HEK293 (cell line): ENCODE results near the gene NME3.

Experiments used
- CTCF ChIA-PET: fragments of 350-600 bp; formaldehyde crosslinking; extraction: SDS; loops from one replicate; lab custom pipeline; 2021; ENCODE audit warnings: antibody characterized with exemption; lab: Yijun Ruan, JAX
- POLR2A ChIA-PET: fragments of 300-600 bp; formaldehyde crosslinking; extraction: SDS; loops from one replicate; lab custom pipeline; 2020; ENCODE audit warnings: antibody characterized with exemption, inconsistent platforms; lab: Yijun Ruan, JAX
- H3K27ac ChIP-seq: fragments of 200-500 bp; sonication (Bioruptor generic); 2 replicates; pipeline ENCODE4 v1.5.1; 2014; ENCODE audit warnings: low read depth, low read length, control low read depth, inconsistent platforms; ENCODE audit errors: extremely low read depth
- H3K36me3 ChIP-seq, 2 experiments: fragments of 200-500 bp in 1 of 2; sonication (Bioruptor generic) in 1 of 2; 1 replicate in 1 of 2; 2 replicates in 1 of 2; pipeline ENCODE4 v1.5.1; 2014 to 2017; ENCODE audit warnings: inconsistent platforms in 2 of 2, low read length in 2 of 2; ENCODE audit not compliant: control insufficient read depth in 2 of 2, insufficient read depth in 1 of 2
- H3K4me1 ChIP-seq: fragments of 200-500 bp; sonication (Bioruptor generic); 2 replicates; pipeline ENCODE4 v1.5.1; 2014; ENCODE audit warnings: mild to moderate bottlenecking, low read length, inconsistent platforms; ENCODE audit not compliant: control insufficient read depth, insufficient read depth
- H3K4me3 ChIP-seq: 2 replicates; pipeline ENCODE4 v1.5.1; 2011; ENCODE audit warnings: low read depth, mild to moderate bottlenecking, control low read depth, low read length, moderate library complexity
- H3K9me3 ChIP-seq: fragments of 200-500 bp; sonication (Bioruptor generic); 2 replicates; pipeline ENCODE4 v1.5.1; 2014; ENCODE audit warnings: low read depth, low read length, inconsistent platforms; ENCODE audit not compliant: control insufficient read depth, insufficient read depth
- SP7 ChIP-seq: fragments of 450-650 bp; formaldehyde crosslinking; IDR thresholded peaks from 2 replicates; pipeline ENCODE4 v1.5.1; 2016; ENCODE audit warnings: missing biosample characterization, missing genetic modification characterization
- ZIC2 ChIP-seq: fragments of 450-650 bp; formaldehyde crosslinking; IDR thresholded peaks from 2 replicates; pipeline ENCODE4 v1.5.1; 2016; ENCODE audit warnings: missing biosample characterization, missing genetic modification characterization
- ZNF10 ChIP-seq: fragments of 450-650 bp; formaldehyde crosslinking; IDR thresholded peaks from 2 replicates; pipeline ENCODE4 v1.5.1; 2017; ENCODE audit warnings: missing biosample characterization, missing genetic modification characterization
- ZNF202 ChIP-seq: fragments of 450-650 bp; formaldehyde crosslinking; IDR thresholded peaks from 2 replicates; pipeline ENCODE4 v1.5.1; 2016; ENCODE audit warnings: missing biosample characterization, missing genetic modification characterization, borderline replicate concordance
- ZNF501 ChIP-seq: fragments of 450-650 bp; formaldehyde crosslinking; IDR thresholded peaks from 2 replicates; pipeline ENCODE4 v1.5.1; 2016; ENCODE audit warnings: missing biosample characterization, missing genetic modification characterization
- ZNF510 ChIP-seq: fragments of 450-650 bp; formaldehyde crosslinking; IDR thresholded peaks from 2 replicates; pipeline ENCODE4 v1.5.1; 2018; ENCODE audit warnings: mild to moderate bottlenecking, missing genetic modification characterization, missing biosample characterization; ENCODE audit not compliant: insufficient replicate concordance
- ZNF530 ChIP-seq: fragments of 450-650 bp; formaldehyde crosslinking; IDR thresholded peaks from 2 replicates; pipeline ENCODE4 v1.5.1; 2016; ENCODE audit warnings: low read depth, missing biosample characterization, missing genetic modification characterization
- ZNF792 ChIP-seq: fragments of 450-650 bp; formaldehyde crosslinking; IDR thresholded peaks from 2 replicates; pipeline ENCODE4 v1.5.1; 2016; ENCODE audit warnings: missing biosample characterization, missing genetic modification characterization
- ZSCAN16 ChIP-seq: fragments of 450-650 bp; formaldehyde crosslinking; IDR thresholded peaks from 2 replicates; pipeline ENCODE4 v1.5.1; 2016; ENCODE audit warnings: missing biosample characterization, missing genetic modification characterization
- TF ChIP-seq, protein P1 (sequence below): fragments of 450-650 bp; formaldehyde crosslinking; IDR thresholded peaks from 2 replicates; pipeline ENCODE4 v1.5.1; 2016; ENCODE audit warnings: missing biosample characterization, missing genetic modification characterization, borderline replicate concordance
- TF ChIP-seq, protein P2 (sequence below): fragments of 450-650 bp; formaldehyde crosslinking; IDR thresholded peaks from 2 replicates; pipeline ENCODE4 v1.5.1; 2017; ENCODE audit warnings: missing biosample characterization, missing genetic modification characterization
- TF ChIP-seq, protein P3 (sequence below): fragments of 450-650 bp; formaldehyde crosslinking; IDR thresholded peaks from 2 replicates; pipeline ENCODE4 v1.5.1; 2016; ENCODE audit warnings: missing biosample characterization, missing genetic modification characterization, low read depth
- TF ChIP-seq, protein P4 (sequence below): fragments of 450-650 bp; formaldehyde crosslinking; IDR thresholded peaks from 2 replicates; pipeline ENCODE4 v1.5.1; 2017; ENCODE audit warnings: missing biosample characterization, missing genetic modification characterization
- TF ChIP-seq, protein P5 (sequence below): fragments of 450-650 bp; formaldehyde crosslinking; IDR thresholded peaks from 2 replicates; pipeline ENCODE4 v1.5.1; 2016; ENCODE audit warnings: missing biosample characterization, missing genetic modification characterization

Gene NME3

DNA sequence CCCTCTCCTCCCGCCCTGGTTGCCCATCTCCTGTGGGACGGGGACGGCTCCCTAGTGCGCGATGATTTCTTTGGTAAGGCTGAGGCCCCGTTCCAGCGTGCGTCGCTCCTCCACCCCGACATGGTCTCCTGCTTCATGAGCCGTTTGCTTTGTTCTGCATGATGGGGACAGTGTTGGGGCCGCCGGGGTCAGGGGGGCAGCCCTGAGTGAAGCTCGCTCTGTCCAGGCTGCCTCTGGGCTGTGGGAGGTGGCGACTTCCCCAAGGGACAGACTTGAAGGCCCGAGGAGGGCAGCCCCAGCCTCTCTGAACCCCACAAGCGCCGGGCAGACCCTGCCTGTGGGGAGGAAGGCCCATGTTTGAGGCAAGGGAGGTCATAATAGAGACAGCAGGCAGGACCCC is 12.4 kb downstream of the NME3 start:
- Histone ChIP-seq H3K4me1 (no peaks in the 10 kb centered on the region), H3K36me3 (peaks cover 2 to 66% of the 10 kb centered on the region in 2 experiments; a peak in 2 of 3 replicates), H3K27ac (no peak overlapping the region), H3K9me3 (no peaks in the 10 kb centered on the region), H3K4me3 (no peak overlapping the region)
- ChIA-PET POLR2A (no interaction called here), CTCF (no interaction called here)
- TF ChIP-seq ZNF10 (tag by site-specific recombination) (no peak), ZNF501 (tag by site-specific recombination) (no peak), ZNF510 (no peak), ZSCAN16 (tag by site-specific recombination) (no peak), ZNF530 (tag by site-specific recombination) (no peak), SP7 (no peak), ZNF792 (tag by site-specific recombination) (no peak), ZNF202 (tag by site-specific recombination) (no peak), ZIC2 (no peak)
- TF ChIP-seq, protein P1, sequence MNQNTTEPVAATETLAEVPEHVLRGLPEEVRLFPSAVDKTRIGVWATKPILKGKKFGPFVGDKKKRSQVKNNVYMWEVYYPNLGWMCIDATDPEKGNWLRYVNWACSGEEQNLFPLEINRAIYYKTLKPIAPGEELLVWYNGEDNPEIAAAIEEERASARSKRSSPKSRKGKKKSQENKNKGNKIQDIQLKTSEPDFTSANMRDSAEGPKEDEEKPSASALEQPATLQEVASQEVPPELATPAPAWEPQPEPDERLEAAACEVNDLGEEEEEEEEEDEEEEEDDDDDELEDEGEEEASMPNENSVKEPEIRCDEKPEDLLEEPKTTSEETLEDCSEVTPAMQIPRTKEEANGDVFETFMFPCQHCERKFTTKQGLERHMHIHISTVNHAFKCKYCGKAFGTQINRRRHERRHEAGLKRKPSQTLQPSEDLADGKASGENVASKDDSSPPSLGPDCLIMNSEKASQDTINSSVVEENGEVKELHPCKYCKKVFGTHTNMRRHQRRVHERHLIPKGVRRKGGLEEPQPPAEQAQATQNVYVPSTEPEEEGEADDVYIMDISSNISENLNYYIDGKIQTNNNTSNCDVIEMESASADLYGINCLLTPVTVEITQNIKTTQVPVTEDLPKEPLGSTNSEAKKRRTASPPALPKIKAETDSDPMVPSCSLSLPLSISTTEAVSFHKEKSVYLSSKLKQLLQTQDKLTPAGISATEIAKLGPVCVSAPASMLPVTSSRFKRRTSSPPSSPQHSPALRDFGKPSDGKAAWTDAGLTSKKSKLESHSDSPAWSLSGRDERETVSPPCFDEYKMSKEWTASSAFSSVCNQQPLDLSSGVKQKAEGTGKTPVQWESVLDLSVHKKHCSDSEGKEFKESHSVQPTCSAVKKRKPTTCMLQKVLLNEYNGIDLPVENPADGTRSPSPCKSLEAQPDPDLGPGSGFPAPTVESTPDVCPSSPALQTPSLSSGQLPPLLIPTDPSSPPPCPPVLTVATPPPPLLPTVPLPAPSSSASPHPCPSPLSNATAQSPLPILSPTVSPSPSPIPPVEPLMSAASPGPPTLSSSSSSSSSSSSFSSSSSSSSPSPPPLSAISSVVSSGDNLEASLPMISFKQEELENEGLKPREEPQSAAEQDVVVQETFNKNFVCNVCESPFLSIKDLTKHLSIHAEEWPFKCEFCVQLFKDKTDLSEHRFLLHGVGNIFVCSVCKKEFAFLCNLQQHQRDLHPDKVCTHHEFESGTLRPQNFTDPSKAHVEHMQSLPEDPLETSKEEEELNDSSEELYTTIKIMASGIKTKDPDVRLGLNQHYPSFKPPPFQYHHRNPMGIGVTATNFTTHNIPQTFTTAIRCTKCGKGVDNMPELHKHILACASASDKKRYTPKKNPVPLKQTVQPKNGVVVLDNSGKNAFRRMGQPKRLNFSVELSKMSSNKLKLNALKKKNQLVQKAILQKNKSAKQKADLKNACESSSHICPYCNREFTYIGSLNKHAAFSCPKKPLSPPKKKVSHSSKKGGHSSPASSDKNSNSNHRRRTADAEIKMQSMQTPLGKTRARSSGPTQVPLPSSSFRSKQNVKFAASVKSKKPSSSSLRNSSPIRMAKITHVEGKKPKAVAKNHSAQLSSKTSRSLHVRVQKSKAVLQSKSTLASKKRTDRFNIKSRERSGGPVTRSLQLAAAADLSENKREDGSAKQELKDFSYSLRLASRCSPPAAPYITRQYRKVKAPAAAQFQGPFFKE: no peak
- TF ChIP-seq, protein P2, sequence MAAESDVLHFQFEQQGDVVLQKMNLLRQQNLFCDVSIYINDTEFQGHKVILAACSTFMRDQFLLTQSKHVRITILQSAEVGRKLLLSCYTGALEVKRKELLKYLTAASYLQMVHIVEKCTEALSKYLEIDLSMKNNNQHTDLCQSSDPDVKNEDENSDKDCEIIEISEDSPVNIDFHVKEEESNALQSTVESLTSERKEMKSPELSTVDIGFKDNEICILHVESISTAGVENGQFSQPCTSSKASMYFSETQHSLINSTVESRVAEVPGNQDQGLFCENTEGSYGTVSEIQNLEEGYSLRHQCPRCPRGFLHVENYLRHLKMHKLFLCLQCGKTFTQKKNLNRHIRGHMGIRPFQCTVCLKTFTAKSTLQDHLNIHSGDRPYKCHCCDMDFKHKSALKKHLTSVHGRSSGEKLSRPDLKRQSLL: no peak
- TF ChIP-seq, protein P3, sequence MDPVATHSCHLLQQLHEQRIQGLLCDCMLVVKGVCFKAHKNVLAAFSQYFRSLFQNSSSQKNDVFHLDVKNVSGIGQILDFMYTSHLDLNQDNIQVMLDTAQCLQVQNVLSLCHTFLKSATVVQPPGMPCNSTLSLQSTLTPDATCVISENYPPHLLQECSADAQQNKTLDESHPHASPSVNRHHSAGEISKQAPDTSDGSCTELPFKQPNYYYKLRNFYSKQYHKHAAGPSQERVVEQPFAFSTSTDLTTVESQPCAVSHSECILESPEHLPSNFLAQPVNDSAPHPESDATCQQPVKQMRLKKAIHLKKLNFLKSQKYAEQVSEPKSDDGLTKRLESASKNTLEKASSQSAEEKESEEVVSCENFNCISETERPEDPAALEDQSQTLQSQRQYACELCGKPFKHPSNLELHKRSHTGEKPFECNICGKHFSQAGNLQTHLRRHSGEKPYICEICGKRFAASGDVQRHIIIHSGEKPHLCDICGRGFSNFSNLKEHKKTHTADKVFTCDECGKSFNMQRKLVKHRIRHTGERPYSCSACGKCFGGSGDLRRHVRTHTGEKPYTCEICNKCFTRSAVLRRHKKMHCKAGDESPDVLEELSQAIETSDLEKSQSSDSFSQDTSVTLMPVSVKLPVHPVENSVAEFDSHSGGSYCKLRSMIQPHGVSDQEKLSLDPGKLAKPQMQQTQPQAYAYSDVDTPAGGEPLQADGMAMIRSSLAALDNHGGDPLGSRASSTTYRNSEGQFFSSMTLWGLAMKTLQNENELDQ (tag by site-specific recombination): no peak
- TF ChIP-seq, protein P4, sequence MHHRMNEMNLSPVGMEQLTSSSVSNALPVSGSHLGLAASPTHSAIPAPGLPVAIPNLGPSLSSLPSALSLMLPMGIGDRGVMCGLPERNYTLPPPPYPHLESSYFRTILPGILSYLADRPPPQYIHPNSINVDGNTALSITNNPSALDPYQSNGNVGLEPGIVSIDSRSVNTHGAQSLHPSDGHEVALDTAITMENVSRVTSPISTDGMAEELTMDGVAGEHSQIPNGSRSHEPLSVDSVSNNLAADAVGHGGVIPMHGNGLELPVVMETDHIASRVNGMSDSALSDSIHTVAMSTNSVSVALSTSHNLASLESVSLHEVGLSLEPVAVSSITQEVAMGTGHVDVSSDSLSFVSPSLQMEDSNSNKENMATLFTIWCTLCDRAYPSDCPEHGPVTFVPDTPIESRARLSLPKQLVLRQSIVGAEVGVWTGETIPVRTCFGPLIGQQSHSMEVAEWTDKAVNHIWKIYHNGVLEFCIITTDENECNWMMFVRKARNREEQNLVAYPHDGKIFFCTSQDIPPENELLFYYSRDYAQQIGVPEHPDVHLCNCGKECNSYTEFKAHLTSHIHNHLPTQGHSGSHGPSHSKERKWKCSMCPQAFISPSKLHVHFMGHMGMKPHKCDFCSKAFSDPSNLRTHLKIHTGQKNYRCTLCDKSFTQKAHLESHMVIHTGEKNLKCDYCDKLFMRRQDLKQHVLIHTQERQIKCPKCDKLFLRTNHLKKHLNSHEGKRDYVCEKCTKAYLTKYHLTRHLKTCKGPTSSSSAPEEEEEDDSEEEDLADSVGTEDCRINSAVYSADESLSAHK (tag by site-specific recombination): no peak
- TF ChIP-seq, protein P5, sequence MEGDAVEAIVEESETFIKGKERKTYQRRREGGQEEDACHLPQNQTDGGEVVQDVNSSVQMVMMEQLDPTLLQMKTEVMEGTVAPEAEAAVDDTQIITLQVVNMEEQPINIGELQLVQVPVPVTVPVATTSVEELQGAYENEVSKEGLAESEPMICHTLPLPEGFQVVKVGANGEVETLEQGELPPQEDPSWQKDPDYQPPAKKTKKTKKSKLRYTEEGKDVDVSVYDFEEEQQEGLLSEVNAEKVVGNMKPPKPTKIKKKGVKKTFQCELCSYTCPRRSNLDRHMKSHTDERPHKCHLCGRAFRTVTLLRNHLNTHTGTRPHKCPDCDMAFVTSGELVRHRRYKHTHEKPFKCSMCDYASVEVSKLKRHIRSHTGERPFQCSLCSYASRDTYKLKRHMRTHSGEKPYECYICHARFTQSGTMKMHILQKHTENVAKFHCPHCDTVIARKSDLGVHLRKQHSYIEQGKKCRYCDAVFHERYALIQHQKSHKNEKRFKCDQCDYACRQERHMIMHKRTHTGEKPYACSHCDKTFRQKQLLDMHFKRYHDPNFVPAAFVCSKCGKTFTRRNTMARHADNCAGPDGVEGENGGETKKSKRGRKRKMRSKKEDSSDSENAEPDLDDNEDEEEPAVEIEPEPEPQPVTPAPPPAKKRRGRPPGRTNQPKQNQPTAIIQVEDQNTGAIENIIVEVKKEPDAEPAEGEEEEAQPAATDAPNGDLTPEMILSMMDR: no peak
